Measurements from ENCODE around the gene LRP8. TPM values are rescaled to one million over a fixed set of nuclear protein-coding genes. Genes with fewer than 3 reads are reported as not detected.

LRP8 gene
- total and polyA plus RNA-seq, 9 of the 15 experiments (the other 6 are each of a cell fraction or from before 2014, with no cell fraction given) = 7.1 to 56.1 (median 31.3) TPM

DNA sequence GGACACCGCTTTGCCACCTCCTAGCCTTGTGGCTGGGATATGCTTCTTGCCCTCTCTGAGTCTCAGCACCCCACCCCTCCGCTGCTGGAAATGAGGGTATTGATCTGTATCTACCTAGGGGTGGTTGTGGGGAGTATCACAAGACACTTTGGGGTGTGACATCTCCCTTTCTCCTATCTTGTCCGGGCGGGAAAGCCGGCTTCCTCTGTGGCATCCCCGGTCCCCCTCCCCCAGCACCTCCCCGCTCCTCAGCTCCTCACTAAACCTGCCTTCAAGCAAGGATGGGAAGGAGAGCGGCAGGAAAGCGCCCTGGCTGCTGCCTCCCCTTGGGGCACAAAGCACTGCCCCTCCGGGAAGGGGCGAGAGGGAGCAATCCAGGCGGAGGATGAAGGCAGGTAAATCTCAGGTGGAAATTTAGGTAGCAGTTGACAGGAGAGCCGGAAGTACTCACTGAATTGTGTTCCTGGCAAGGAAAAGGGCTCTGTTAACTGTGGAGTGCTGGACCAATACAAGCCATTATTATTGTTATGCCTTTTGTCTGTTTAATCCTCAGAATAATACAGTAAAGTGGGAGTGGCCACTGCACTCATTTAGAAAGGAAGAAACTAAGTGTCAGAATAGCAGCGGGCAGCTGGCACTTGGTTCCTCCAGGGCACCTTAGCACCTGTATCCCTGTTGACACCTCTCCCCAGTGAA is 49.0 kb upstream of the LRP8 start:
- intact Hi-C loops (cut with micrococcal nuclease) = no loop called here
- Histone ChIP-seq H3K27ac (ENCODE audit: extremely low read depth, low read depth, low read length) (no peak overlapping the region), H3K4me2 (ENCODE audit: insufficient read depth, low read length) (no peak overlapping the region), H3K36me3 (ENCODE audit: control insufficient read depth, insufficient read depth, low read length) (no peaks in the 10 kb centered on the region), H3K9ac (ENCODE audit: insufficient read depth in 1 of 2, low read depth in 2 of 2, low read length in 2 of 2) (no peak overlapping the region), H3K4me3 (no peak overlapping the region), H2AFZ (ENCODE audit: low read depth, low read length) (no peak overlapping the region), H3K4me1 (replicated peaks in 1 of 2; ENCODE audit: control insufficient read depth in 2 of 2, insufficient read depth in 2 of 2, low read length in 2 of 2) (peaks cover 0 to 7% of the 10 kb centered on the region in 2 experiments; a peak in 1 of 5 replicates), H3K27me3 (ENCODE audit: control insufficient read depth in 2 of 2, insufficient read depth in 2 of 2, low read length in 2 of 2) (peaks cover 49 to 89% of the 10 kb centered on the region in 2 experiments; a peak in 4 of 5 replicates), H4K20me1 (replicated peaks; ENCODE audit: control insufficient read depth, insufficient read depth, low read length) (no peaks in the 10 kb centered on the region; the same call in 1 of the 2 replicates), H3K79me2 (ENCODE audit: control insufficient read depth, insufficient read depth, low read length) (no peaks in the 10 kb centered on the region), H3K9me3 (replicated peaks; ENCODE audit: control insufficient read depth, insufficient read depth, low read depth, low read length) (no peaks in the 10 kb centered on the region), H3K9me1 (ENCODE audit: control insufficient read depth, insufficient read depth, low read length) (no peaks in the 10 kb centered on the region)
- TF ChIP-seq FOXM1 (IDR thresholded peaks at IDR 0.05; ENCODE audit: low read depth) (no peak), FOXM1 (CRISPR knock-in tag; IDR thresholded peaks at IDR 0.05; ENCODE audit: low read depth) (no peak), IRF2 (CRISPR knock-in tag; IDR thresholded peaks at IDR 0.05) (no peak), POLR2B (IDR thresholded peaks at IDR 0.05; ENCODE audit: low read depth, partially characterized antibody) (no peak), TAF9B (IDR thresholded peaks at IDR 0.05; ENCODE audit: partially characterized antibody) (no peak), ZBTB1 (CRISPR knock-in tag; IDR thresholded peaks at IDR 0.05; ENCODE audit: borderline replicate concordance, low read depth) (no peak), SUPT5H (IDR thresholded peaks at IDR 0.05) (no peak), STAG1 (CRISPR knock-in tag; IDR thresholded peaks at IDR 0.05; ENCODE audit: borderline replicate concordance) (no peak), LARP7 (IDR thresholded peaks at IDR 0.05) (no peak)
- no peak for ATAC-seq
- BruUV-seq (replicated peaks) = no TSS peak
- DNase-seq (ENCODE audit: extremely low read depth in 1 of 4, low spot score in 3 of 4) = no peak
- in situ Hi-C loops (cut with MboI) = no loop called here
- POLR2A ChIA-PET = interaction anchor here (0.6 to 0.7 kb wide), 2 partner anchors 12 to 657 kb away, joined by 3 read pairs; no protein-coding TSS in a partner anchor
- no peak for FAIRE-seq
- CTCF ChIA-PET (ENCODE audit: low intra/inter-chr PET ratio) = no interaction called here
- WGBS (ENCODE audit: insufficient coverage, low coverage, missing lambda C conversion rate) = 6% methylated on average over 13 of the region's 14 CpGs

Data from K562 (cell line).